Esophagus muscularis mucosa (tissue), 3 donors: ENCODE data around the gene EIF4E2.

Experiments used
- CTCF ChIP-seq, 3 experiments: fragments of 200-600 bp in 2 of 3; fragments of 450-650 bp in 1 of 3; sonication (generic) in 2 of 3; IDR thresholded peaks; one replicate each; pipeline ENCODE4 v1.5.1; 2017 to 2019; ENCODE audit warnings: antibody characterized with exemption in 3 of 3, mild to moderate bottlenecking in 2 of 3, moderate library complexity in 1 of 3
- POLR2AphosphoS5 ChIP-seq, 2 donors: sonication (generic); formaldehyde crosslinking; IDR thresholded peaks; one replicate each; pipeline ENCODE4 v1.6.1; 2017; ENCODE audit warnings: antibody characterized with exemption in 2 of 2

GRCh38 chr2:232519581-232520438, 30.7 kb upstream of the EIF4E2 start, which contains the start of gene PRSS56:
- TF ChIP-seq CTCF (IDR thresholded peaks at IDR 0.05) (no peak), POLR2AphosphoS5 (IDR thresholded peaks at IDR 0.05) (no peak)
